DOHH2 (cell line): ENCODE results near the gene GLT1D1.

Experiments used
- H3F3A ChIP-seq: fragments of 200-600 bp; sonication (generic), shearing (Covaris generic); 2 replicates; pipeline ENCODE4 v1.6.0; 2016; ENCODE audit warnings: antibody characterized with exemption, mild to moderate bottlenecking; ENCODE audit not compliant: control insufficient read depth, insufficient read depth
- H3K27ac ChIP-seq: fragments of 200-600 bp; sonication (generic); 2 replicates; pipeline ENCODE4 v1.5.1; 2014; ENCODE audit warnings: low read depth, mild to moderate bottlenecking, low read length, moderate library complexity
- H3K27me3 ChIP-seq: fragments of 200-600 bp; sonication (generic); 2 replicates; pipeline ENCODE4 v1.6.1; 2014; ENCODE audit warnings: mild to moderate bottlenecking, low read length, mixed read lengths; ENCODE audit not compliant: control insufficient read depth
- H3K36me3 ChIP-seq: fragments of 200-600 bp; sonication (generic); 2 replicates; pipeline ENCODE4 v1.6.1; 2014; ENCODE audit warnings: mild to moderate bottlenecking, low read length, moderate library complexity, mixed read lengths; ENCODE audit not compliant: control insufficient read depth
- H3K4me1 ChIP-seq: fragments of 200-600 bp; sonication (generic); 2 replicates; pipeline ENCODE4 v1.6.1; 2014; ENCODE audit warnings: mild to moderate bottlenecking, low read length, mixed read lengths; ENCODE audit not compliant: control insufficient read depth
- H3K4me2 ChIP-seq: fragments of 200-600 bp; sonication (generic); 2 replicates; pipeline ENCODE4 v1.6.0; 2014; ENCODE audit warnings: mild to moderate bottlenecking, low read length, moderate library complexity
- H3K4me3 ChIP-seq: fragments of 200-600 bp; sonication (generic); 2 replicates; pipeline ENCODE4 v1.5.1; 2014; ENCODE audit warnings: mild to moderate bottlenecking, low read length, mixed read lengths
- H3K79me2 ChIP-seq: fragments of 200-600 bp; sonication (generic); 2 replicates; pipeline ENCODE4 v1.6.1; 2014; ENCODE audit warnings: mild to moderate bottlenecking, low read length, mixed read lengths; ENCODE audit not compliant: control insufficient read depth
- H3K9me2 ChIP-seq: fragments of 200-600 bp; sonication (generic); replicated peaks from 2 replicates; pipeline ENCODE4 v1.6.1; 2014; ENCODE audit warnings: mild to moderate bottlenecking, low read length, mixed read lengths; ENCODE audit not compliant: control insufficient read depth
- H3K9me3 ChIP-seq: fragments of 200-600 bp; sonication (generic); 2 replicates; pipeline ENCODE4 v1.6.1; 2014; ENCODE audit warnings: antibody characterized with exemption, low read length, mixed read lengths; ENCODE audit not compliant: control insufficient read depth, insufficient read depth
- H4K20me1 ChIP-seq: fragments of 200-600 bp; sonication (generic); 2 replicates; pipeline ENCODE4 v1.6.0; 2014; ENCODE audit warnings: low read depth, mild to moderate bottlenecking, antibody characterized with exemption, low read length, moderate library complexity; ENCODE audit not compliant: control insufficient read depth, insufficient read depth
- EZH2phosphoT487 ChIP-seq: fragments of 200-600 bp; sonication (generic); IDR thresholded peaks from 2 replicates; pipeline ENCODE4 v1.6.1; 2017; ENCODE audit warnings: borderline replicate concordance, mild to moderate bottlenecking, antibody characterized with exemption, low read length, moderate library complexity, mixed read lengths
- TF ChIP-seq, protein P1 (sequence below): fragments of 200-600 bp; sonication (generic); IDR thresholded peaks from one replicate; pipeline ENCODE4 v1.5.1; 2014; ENCODE audit warnings: antibody characterized with exemption, mild to moderate bottlenecking, low read depth, low read length; ENCODE audit not compliant: poor library complexity, severe bottlenecking

GLT1D1 gene

GRCh38 chr12:128995619-128996018 is 142.3 kb downstream of the GLT1D1 start:
- H3K27me3 ChIP-seq, result 0 out of 2 replicates have a peak, but pooled peaks cover under 1% of the 10 kb centered on the region
- no peaks in the 10 kb centered on the region for H3F3A ChIP-seq
- H3K9me2 ChIP-seq, result no peaks in the 10 kb centered on the region
- H4K20me1 ChIP-seq, result no peaks in the 10 kb centered on the region
- H3K36me3 ChIP-seq, result no peaks in the 10 kb centered on the region
- H3K4me2 ChIP-seq, result no peak overlapping the region
- H3K4me1 ChIP-seq, result no peaks in the 10 kb centered on the region
- H3K79me2 ChIP-seq, result no peaks in the 10 kb centered on the region
- H3K27ac ChIP-seq, result no peak overlapping the region
- H3K9me3 ChIP-seq, result no peaks in the 10 kb centered on the region
- TF ChIP-seq, protein P1, sequence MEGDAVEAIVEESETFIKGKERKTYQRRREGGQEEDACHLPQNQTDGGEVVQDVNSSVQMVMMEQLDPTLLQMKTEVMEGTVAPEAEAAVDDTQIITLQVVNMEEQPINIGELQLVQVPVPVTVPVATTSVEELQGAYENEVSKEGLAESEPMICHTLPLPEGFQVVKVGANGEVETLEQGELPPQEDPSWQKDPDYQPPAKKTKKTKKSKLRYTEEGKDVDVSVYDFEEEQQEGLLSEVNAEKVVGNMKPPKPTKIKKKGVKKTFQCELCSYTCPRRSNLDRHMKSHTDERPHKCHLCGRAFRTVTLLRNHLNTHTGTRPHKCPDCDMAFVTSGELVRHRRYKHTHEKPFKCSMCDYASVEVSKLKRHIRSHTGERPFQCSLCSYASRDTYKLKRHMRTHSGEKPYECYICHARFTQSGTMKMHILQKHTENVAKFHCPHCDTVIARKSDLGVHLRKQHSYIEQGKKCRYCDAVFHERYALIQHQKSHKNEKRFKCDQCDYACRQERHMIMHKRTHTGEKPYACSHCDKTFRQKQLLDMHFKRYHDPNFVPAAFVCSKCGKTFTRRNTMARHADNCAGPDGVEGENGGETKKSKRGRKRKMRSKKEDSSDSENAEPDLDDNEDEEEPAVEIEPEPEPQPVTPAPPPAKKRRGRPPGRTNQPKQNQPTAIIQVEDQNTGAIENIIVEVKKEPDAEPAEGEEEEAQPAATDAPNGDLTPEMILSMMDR, result no peak
- no peak for TF ChIP-seq EZH2phosphoT487
- no peak overlapping the region for H3K4me3 ChIP-seq

- H3K27me3 ChIP-seq, result no peaks in the 10 kb centered on the region
- H3K4me1 ChIP-seq, result no peaks in the 10 kb centered on the region
- H3K9me2 ChIP-seq, result no peaks in the 10 kb centered on the region
- no peak for TF ChIP-seq EZH2phosphoT487
- TF ChIP-seq, protein P1, result no peak
- H3K36me3 ChIP-seq, result no peaks in the 10 kb centered on the region
- no peaks in the 10 kb centered on the region for H3K79me2 ChIP-seq
- H4K20me1 ChIP-seq, result no peaks in the 10 kb centered on the region
- H3K27ac ChIP-seq, result no peak overlapping the region
- H3K9me3 ChIP-seq, result no peaks in the 10 kb centered on the region
- no peak overlapping the region for H3K4me3 ChIP-seq
- H3K4me2 ChIP-seq, result no peak overlapping the region
- H3F3A ChIP-seq, result no peaks in the 10 kb centered on the region
Observed at GRCh38 chr12:129001826-129002225, 148.5 kb downstream of the GLT1D1 start.

- Histone ChIP-seq H3K9me3 (no peaks in the 10 kb centered on the region), H3K4me2 (no peak overlapping the region), H3K27me3 (no peaks in the 10 kb centered on the region), H3K27ac (no peak overlapping the region), H3F3A (no peaks in the 10 kb centered on the region), H3K9me2 (no peaks in the 10 kb centered on the region), H3K4me1 (no peaks in the 10 kb centered on the region), H4K20me1 (no peaks in the 10 kb centered on the region), H3K36me3 (no peaks in the 10 kb centered on the region), H3K4me3 (no peak overlapping the region), H3K79me2 (no peaks in the 10 kb centered on the region)
- TF ChIP-seq, protein P1, result no peak
- TF ChIP-seq EZH2phosphoT487, result no peak
Observed at GRCh38 chr12:129002427-129002826, 149.1 kb downstream of the GLT1D1 start.
